Neural progenitor cell (in vitro differentiated cells): ENCODE measurements around the gene CDK17.

Source experiments
- EZH2 ChIP-seq: fragments of 200-600 bp; sonication (generic); IDR thresholded peaks from 2 replicates; pipeline ENCODE4 v1.6.1; 2017; ENCODE audit warnings: antibody characterized with exemption, mild to moderate bottlenecking, moderate library complexity
- EZH2phosphoT487 ChIP-seq: fragments of 200-600 bp; sonication (generic); IDR thresholded peaks from 2 replicates; pipeline ENCODE4 v1.6.1; 2017; ENCODE audit warnings: antibody characterized with exemption
- TF ChIP-seq, protein P1 (sequence below): fragments of 200-600 bp; sonication (generic); IDR thresholded peaks from 2 replicates; pipeline ENCODE4 v1.5.1; 2017; ENCODE audit warnings: antibody characterized with exemption, mild to moderate bottlenecking

GRCh38 chr12:96303653-96304052 lies 96.6 kb downstream of the CDK17 start:
- TF ChIP-seq, protein P1, sequence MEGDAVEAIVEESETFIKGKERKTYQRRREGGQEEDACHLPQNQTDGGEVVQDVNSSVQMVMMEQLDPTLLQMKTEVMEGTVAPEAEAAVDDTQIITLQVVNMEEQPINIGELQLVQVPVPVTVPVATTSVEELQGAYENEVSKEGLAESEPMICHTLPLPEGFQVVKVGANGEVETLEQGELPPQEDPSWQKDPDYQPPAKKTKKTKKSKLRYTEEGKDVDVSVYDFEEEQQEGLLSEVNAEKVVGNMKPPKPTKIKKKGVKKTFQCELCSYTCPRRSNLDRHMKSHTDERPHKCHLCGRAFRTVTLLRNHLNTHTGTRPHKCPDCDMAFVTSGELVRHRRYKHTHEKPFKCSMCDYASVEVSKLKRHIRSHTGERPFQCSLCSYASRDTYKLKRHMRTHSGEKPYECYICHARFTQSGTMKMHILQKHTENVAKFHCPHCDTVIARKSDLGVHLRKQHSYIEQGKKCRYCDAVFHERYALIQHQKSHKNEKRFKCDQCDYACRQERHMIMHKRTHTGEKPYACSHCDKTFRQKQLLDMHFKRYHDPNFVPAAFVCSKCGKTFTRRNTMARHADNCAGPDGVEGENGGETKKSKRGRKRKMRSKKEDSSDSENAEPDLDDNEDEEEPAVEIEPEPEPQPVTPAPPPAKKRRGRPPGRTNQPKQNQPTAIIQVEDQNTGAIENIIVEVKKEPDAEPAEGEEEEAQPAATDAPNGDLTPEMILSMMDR = no peak
- TF ChIP-seq EZH2 (no peak), EZH2phosphoT487 (no peak)
